HG03575 (cell line): ENCODE measurements around the gene ZWILCH.
"Not testable (repeated sequence)": the region's sequence is repeated elsewhere in the genome, so short reads cannot be mapped to it uniquely, and the experiment has no call there.

ENCODE experiments used
- ATAC-seq: cut with Tn5 transposase; IDR thresholded peaks from one replicate; pipeline ENCODE4 v1.9.1; 2021; ENCODE audit not compliant: unreplicated experiment, insufficient number of reproducible peaks, low FRiP score; ENCODE audit errors: extremely low read depth

ZWILCH gene

DNA sequence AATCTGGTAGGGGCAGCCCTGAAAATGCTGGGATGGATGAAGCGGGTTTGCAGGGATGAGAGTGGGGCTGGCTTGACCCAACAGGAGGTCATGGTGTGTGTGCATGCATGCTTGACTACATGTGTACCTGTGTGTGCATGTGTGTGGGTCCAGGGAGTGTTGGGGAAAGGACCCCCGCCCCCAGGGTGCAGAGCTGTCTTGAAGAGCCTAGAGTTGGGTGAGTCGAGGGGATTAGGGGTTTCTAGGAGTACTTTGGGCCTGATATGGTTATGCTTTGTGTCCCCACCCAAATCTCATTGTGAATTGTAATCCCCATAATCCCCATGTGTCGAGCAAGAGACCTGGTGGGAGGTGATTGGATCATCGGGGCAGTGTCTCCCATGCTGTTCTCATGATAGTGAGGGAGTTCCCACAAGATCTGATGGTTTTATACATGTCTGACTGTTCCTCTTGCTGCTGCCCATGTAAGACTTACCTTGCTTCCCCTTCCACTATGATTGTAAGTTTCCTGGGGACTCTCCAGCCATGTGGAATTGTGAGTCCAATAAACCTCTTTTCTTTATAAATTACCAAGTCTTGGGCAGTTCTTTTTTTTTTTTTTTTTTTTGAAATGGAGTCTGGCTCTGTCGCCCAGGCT, 65.8 kb downstream of the ZWILCH start:
- ATAC-seq = no peak

DNA sequence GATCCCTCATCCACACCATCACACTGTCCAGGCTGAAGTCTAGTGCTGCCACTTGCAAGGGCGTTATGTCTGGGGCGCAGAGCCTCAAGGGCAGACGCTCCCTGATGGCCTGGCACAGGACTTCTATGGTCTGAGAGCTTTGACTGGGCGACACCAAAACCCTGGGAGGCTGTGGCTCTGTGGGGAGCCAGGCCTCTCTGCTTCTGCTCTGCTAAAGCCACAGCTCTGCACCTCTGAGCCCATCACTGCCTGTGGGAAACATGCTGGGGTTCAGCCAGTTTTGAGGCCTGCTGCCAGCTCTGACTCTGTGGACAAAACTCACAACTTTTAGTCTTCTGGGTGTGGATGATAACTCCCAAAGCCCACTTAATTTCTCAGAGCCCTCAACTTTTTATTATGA, 67.0 kb downstream of the ZWILCH start:
- no peak for ATAC-seq

DNA sequence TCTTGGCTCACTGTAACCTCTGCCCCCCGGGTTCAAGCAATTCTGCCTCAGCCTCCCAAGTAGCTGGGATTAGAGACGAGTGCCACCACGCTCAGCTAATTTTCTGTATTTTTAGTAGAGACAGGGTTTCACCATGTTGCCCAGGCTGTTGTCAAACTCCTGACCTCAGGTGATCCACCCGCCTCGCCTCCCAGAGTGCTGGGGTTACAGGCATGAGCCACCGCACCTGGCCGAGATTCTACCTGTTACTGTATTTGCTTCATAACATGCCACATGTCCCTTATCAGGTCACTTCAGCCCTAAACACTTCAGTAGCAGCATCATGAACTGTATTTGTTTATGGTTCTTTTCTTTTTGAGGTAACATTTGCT, 68.2 kb downstream of the ZWILCH start:
- ATAC-seq = no peak

DNA sequence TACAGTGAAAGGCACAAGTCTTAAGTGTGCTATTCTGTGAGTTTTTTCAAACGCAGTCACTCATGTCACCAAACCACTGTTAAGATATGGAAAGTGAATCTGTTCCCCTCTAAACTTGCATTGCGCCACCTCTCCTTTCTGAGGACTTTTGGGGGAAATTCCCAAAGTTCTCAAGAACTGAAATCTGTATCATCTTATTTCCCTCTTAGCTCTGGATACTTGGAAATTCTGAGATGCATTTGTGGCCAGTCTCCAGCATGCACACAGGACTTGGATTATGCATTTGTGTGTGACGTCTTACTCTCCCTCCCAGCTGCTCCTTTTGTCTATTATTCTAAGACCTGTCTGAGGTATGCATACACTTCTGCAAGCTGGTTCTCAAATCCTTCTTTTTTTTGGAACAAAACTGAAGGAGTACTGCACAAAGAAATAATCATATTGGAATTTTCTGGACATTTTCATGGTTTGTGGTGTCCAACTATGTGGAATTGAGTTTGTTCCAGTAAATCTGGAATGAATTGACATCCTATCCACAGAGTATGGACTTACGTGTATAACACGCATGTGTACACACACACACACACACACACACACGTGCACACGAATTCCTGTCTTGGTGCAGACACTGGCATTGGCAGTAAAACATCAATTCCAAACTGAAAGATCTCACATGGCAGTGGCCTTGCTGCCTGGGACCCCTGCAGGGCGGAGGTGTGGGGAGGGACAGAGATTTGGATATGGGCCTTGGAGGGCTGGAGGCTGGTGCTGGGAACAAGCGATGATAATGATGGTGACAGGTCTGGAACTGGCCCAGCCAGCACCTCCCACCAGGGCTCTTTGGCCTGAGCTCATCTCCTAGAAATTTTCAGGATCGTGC, 68.8 kb downstream of the ZWILCH start:
- ATAC-seq = no peak

DNA sequence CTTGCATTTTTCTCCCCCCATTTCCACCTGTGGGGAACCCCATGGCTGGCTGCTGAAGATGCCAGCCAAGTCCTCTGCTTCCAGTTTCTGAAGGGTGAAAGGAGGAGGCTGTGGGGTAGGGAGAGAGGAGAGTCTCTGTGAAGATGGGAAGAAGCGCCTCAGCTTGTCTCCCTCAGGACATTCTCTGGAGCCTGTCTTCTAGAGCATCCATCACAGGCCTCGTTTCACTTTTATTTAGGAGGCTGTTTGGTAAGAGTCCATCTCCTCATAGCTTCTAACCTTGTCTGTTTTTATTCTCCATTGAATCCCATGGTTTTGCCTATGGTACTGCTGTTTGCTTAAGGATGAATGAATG, 69.4 kb downstream of the ZWILCH start:
- no peak for ATAC-seq

DNA sequence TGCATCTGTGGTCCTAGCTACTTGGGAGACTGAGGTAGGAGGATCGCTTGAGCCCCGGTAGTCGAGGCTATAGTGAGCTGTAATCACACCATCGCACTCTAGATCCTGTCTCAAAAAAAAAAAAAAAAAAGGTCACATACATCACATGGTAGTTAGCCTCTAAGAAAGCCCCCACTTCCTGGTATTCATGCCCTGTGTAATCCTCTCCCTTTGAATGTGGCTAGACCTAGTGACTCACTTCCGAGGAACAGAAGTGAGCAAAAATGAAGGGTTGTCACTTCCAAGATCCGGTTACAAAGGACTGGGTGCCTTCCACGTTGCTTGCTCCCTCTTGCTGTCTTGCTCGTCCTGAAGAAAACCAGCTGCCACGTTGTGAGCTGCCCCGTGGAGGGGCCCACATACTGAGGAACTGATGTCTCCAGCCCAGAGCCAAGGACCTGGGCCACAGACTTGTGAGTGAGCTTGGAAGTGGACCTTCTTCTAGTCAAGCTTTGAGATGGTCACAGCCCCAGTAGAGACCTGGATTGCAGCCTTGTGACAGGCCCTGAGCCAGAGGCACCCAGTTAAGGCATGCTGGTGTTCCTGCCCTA, 73.3 kb downstream of the ZWILCH start:
- no peak for ATAC-seq

DNA sequence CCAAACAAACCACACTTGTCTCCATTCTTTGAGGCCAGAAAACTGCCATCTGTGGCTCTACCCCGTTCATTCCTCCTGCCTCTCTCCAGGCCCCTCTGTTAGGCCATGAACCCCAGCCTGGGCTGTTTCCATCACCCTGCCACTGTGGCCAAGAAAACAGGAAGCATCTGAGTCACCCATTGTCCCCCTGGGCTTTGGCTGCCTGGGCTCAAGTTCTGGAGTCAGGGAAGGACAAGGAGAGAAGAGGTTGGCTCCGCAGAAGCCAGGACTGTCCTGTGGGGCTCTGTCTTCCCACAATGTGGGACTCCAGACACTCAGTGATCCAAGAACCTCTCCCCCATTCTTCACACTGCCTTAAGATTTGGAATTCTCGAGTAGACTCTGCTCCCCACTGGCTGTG, 75.5 kb downstream of the ZWILCH start:
- ATAC-seq = no peak

DNA sequence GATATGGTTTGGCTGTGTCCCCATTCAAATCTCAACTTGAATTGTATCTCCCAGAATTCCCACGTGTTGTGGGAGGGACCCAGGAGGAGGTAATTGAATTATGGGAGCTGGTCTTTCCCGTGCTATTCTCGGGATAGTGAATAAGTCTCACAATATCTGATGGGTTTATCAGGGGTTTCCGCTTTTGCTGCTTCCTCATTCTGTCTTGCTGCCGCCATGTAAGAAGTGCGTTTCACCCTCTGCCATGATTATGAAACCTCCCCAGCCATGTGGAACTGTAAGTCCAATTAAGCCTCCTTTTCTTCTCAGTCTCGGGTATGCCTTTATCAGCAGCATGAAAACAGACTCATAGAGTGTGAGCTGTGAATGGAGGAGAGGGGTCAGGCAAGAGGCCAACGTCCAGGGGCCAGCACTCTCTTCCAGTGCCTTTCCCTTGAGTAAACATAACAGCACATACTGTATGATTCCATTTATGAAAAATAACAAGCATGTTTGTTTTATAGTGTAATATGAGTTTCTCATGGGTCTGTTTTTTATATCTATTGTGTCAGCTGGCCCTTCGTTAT, 76.9 kb downstream of the ZWILCH start:
- ATAC-seq = no peak

DNA sequence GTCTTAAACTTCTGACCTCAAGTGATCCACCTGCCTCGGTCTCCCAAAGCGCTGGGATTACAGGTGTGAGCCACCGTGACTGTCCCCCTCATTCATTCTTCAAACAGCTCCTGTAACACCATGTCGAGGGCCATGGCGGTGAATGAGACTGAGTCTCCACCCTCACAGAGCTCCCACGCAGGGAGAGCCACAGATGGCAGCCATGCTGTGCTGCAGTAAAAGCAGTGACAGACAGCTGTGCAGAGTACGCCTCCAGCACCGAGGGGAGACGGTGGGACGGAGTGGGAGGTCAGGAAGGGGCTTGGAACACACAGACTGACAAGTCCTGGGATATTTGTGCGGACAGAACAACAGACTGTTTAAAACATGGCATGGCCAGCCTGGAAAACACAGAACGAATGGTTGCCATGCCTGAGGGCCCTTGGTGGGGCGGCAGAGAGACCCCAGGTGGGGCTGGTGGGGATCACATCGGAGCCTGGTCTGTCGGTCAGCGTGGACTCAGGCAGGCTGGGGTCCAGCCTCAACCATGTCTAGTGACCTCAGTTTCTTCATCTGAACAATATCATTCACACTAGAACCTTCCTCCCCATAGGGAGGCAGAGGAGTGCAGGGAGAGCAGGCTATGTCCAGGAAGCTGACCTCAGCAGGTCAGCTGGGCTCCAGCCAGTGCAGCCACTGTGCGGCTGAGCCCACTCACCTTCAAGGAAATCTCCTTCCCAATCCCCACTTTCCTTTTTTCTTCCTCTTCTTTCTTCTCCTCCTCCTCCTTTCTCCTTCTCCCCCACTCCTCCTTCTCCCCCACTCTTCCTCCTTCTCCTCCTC, 81.2 kb downstream of the ZWILCH start:
- ATAC-seq = no peak

DNA sequence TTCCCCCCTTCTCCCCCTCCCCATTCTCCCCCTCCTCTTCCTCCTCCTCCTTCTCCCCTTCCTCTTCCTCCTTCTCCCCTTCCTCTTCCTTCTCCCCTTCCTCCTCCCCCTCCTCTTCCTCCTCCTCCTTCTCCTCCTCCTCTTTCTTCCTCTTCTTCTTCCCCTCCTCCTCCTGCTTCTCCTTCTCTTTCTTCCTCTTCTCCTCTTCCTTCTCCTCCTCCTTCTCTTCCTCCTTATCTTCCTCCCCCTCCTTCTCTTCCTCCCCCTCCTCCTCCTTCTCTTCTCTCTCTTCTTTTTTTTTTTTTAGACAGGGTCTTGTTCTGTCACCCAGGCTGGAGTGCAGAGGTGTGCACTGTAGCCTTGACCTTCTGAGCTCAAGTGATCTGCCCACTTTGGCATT, 81.9 kb downstream of the ZWILCH start:
- ATAC-seq = no peak

DNA sequence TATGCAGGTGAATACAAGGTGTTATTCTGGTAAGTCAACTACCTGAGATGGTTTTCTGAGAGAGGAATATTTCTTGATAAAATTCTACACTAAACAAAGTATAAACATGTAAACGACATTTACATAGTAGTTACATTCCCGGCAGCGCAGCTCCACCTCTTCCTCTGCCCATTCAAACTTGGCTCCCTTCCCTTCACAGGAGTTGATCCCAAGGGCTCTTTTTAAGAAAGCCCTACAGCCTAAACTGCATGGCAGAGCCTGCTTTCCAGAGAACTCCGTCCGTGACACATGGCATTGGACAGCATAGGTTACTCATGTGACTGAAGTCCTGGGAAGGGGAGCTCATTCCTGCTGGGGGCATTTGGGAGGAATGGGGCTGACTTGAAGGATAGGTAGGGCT, 82.6 kb downstream of the ZWILCH start:
- no peak for ATAC-seq

DNA sequence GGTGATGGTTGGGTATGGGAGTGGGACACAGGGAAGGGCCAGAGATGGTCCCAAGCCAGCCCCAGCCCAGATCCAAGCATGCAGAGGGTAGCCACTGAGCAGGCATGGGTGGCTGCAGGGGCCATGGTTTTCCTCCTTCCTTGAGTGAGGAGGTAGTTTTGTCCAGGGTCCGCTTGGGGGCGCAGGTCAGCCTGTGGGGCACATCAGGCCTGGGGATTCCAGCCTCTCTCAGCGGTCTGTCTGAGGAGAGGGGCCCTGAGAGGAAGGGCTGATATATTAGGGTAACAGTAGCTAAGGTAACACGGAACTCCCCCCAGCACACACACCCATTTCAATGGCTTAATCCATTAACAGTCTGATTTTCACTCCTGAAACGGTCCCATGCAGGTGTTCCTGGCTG, 83.4 kb downstream of the ZWILCH start:
- ATAC-seq = no peak

DNA sequence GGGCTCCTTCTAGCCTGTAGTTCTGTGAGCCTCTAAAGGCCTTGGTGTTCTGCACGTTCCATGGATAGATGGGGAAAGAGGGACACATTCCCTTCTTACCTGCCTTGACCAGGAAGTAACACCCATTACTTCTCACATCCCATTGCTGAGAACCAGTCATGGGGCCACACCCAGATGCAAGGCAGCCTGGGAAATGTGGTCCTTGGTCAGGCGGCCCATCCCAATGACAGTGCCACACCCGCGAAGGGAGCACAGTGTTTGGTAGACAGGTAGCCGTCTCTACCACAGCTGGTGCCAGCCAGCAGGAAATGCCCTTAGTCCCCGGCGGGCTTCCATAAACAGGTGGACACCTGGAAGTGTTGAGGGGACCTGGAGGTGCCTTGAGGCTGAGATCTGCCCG, 83.8 kb downstream of the ZWILCH start:
- no peak for ATAC-seq

DNA sequence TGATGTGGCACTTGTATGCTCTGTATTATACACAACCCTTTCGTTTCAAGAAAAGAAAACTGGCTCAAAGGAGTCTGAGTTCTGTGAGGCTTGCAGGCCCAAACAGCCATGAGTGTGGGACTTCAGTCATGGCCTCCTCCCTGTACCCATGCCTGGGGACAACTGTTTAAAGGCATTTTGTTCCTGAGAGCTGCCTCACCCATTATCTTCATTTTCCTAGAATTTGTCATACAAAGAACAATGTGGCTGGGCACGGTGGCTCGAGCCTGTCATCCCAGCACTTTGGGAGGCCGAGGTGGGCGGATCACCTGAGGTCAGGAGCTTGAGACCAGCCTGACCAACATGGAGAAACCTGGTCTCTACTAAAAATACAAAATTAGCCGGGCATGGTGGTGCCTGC, 84.3 kb downstream of the ZWILCH start:
- ATAC-seq = not testable (repeated sequence)

DNA sequence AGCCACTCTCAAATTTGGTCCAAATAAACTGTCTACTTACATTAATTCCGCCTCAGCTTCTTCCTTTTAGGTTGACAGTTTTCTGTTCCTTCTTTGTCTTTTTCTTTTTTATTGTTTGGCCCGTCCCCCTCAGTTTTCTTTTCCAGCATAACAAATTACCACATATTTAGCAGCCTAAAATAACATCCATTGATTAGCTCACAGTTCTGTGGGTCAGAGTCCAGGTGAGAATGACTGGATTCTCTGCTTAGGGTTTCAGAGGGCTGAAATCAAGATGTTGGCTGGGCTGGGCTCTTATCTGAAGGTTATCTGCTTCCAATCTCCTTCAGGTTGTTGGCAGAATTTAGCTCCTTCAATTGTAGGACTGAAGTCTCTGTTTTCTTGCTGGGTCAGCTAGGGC, 85.3 kb downstream of the ZWILCH start:
- ATAC-seq = no peak

DNA sequence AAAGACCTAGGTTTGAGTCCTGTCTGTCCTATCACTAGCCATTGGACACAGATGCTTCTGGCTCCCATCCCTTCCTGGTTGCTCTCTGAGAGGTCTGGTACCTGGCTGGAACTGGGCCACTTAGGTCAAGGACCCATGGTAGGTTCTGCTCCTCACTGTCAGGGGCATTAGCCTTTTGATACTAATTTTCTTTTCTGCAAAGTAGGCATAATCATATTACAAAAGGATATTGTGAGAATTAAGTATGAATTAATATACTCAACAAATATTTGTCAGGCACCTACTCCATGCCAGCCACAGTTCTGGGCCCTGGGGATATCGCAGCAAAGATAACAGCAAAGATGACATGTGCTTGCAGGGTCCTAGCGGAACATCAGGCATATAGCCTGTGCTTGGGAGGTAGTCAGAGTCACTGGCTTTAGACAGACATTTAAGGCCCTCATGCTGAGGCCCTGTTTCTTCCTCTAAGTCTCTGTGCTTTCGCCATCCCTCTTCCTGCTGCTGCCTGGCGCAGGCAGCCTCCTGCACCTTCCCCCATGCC, 86.3 kb downstream of the ZWILCH start:
- no peak for ATAC-seq

DNA sequence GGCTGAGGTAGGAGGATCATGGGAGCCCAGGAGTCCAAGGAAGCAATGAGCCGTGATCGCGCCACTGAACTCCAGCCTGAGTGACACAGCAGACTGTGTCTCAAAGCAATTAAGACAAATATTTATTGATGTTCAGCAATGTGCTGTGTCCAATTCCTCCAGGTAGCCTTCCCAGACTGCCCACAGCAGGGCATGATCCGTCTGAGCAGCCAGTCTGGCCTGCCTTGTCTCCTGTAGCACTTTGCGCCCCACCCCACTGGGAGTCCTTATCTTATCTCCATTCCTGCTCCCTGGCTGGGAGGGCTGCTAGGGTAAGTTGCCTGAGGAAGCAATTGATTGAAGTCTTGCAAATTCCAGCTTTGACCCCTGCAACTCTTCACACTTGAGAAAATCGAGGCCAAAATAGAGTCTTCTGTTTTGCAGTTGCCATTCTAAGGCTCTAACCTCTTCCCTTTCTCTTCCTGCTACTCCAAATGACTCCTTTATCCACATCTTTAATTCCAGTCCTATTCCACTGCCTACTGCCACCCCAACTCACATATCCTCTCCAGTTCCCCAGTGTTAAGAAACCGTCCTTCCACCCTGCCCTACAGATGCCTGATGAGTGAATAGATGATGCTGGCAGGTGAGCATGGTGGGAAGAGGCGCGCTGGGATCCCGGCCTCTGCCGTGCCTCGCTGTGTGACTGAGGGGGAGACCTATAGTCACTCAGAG, 87.5 kb downstream of the ZWILCH start:
- no peak for ATAC-seq

DNA sequence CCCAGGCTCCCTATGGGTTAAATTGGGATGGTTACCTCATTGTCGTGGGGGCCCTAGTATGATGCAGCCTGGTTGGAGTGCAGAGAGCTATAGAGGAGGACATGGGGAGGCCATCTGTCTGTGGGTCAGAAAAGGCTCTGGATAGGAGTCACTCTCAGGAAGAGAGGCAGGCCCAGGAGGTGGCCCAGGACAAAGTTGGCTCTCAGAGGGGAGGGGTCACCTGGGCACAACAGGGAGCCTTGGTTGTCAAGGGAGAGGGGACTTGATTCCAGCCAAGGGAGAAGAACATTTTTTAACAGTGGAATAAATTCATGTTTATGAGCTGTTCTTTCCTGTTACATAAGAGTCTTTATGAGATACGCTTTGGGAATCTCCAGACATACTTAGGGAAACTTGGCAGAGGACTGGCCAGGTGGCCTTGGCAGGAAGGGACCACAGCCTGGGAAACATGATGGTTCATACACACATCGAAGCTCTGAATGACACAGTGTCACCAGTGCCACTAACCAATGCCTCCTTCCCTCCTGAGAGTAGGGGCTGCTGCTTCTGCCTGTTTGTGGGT, 88.2 kb downstream of the ZWILCH start:
- ATAC-seq = no peak
